IMR-90 (cell line): Measurements from ENCODE around the gene PPFIA2. TPM values are rescaled to one million over a fixed set of nuclear protein-coding genes. Genes with fewer than 3 reads are reported as not detected.

Experiments
- ATAC-seq: fragments of 200-7000 bp; cut with Tn5 transposase; 2 replicates; pipeline ENCODE4 v1.9.1; 2020; ENCODE audit warnings: low read depth, mild to moderate bottlenecking, moderate library complexity
- BruUV-seq: library from RNA; stranded (reverse); fragments of 400-500 nt; replicated peaks from 2 replicates; lab custom pipeline; 2021; lab: Mats Ljungman, UMichigan
- CTCF ChIA-PET: fragments of 300-600 bp; formaldehyde crosslinking; extraction: SDS; loops from one replicate; lab custom pipeline; 2021; ENCODE audit warnings: antibody characterized with exemption; lab: Yijun Ruan, JAX
- POLR2A ChIA-PET: fragments of 300-600 bp; sonication (Branson Sonifier 250); formaldehyde crosslinking; loops from one replicate; lab custom pipeline; 2022; ENCODE audit warnings: antibody characterized with exemption; ENCODE audit not compliant: unreplicated experiment; lab: Charles Lee
- DNase-seq: peaks from one replicate; pipeline ENCODE4 v3.0.0; 2013
- H2AFZ ChIP-seq: replicated peaks from 2 replicates; pipeline ENCODE3; 2013; ENCODE audit warnings: low read length, mild to moderate bottlenecking; ENCODE audit not compliant: poor library complexity
- H2AK5ac ChIP-seq: 2 replicates; pipeline ENCODE4 v1.6.1; 2013; ENCODE audit warnings: low read depth, low read length, inconsistent platforms
- H2AK9ac ChIP-seq: replicated peaks from 2 replicates; pipeline ENCODE3; 2013; ENCODE audit warnings: mild to moderate bottlenecking, low read depth, low read length, moderate library complexity; ENCODE audit not compliant: poor library complexity
- H2BK120ac ChIP-seq: 2 replicates; pipeline ENCODE4 v1.6.1; 2013; ENCODE audit warnings: low read depth, low read length, inconsistent platforms
- H2BK15ac ChIP-seq: 3 replicates; pipeline ENCODE4 v1.6.1; 2013; ENCODE audit warnings: low read depth, low read length, inconsistent platforms
- H2BK20ac ChIP-seq: 2 replicates; pipeline ENCODE4 v1.6.1; 2013; ENCODE audit warnings: low read depth, mild to moderate bottlenecking, inconsistent platforms, low read length, moderate library complexity
- H2BK5ac ChIP-seq: 2 replicates; pipeline ENCODE4 v1.6.1; 2013; ENCODE audit warnings: mild to moderate bottlenecking, low read depth, low read length, inconsistent platforms; ENCODE audit not compliant: poor library complexity, severe bottlenecking
- H3K14ac ChIP-seq: replicated peaks from 2 replicates; pipeline ENCODE4 v1.6.1; 2013; ENCODE audit warnings: low read depth, low read length, inconsistent platforms
- H3K18ac ChIP-seq: 2 replicates; pipeline ENCODE4 v1.6.1; 2013; ENCODE audit warnings: low read depth, low read length, control low read depth
- H3K23ac ChIP-seq: 2 replicates; pipeline ENCODE4 v1.6.1; 2013; ENCODE audit warnings: low read depth, low read length, inconsistent platforms
- H3K27ac ChIP-seq: 2 replicates; pipeline ENCODE4 v1.5.1; 2013; ENCODE audit warnings: mild to moderate bottlenecking, control low read depth, low read length; ENCODE audit not compliant: insufficient read depth
- H3K27me3 ChIP-seq: 2 replicates; pipeline ENCODE4 v1.6.1; 2013; ENCODE audit warnings: low read length; ENCODE audit not compliant: control insufficient read depth, insufficient read depth
- H3K36me3 ChIP-seq: 2 replicates; pipeline ENCODE4 v1.6.1; 2013; ENCODE audit warnings: low read length, mixed read lengths; ENCODE audit not compliant: control insufficient read depth, insufficient read depth
- H3K4ac ChIP-seq: 2 replicates; pipeline ENCODE4 v1.6.1; 2013; ENCODE audit warnings: low read depth, low read length, inconsistent platforms
- H3K4me1 ChIP-seq: 2 replicates; pipeline ENCODE4 v1.6.1; 2013; ENCODE audit warnings: low read length, mixed read lengths; ENCODE audit not compliant: control insufficient read depth, insufficient read depth
- H3K4me2 ChIP-seq: 2 replicates; pipeline ENCODE4 v1.6.1; 2013; ENCODE audit warnings: low read depth, mild to moderate bottlenecking, control low read depth, low read length, moderate library complexity
- H3K4me3 ChIP-seq: 2 replicates; pipeline ENCODE4 v1.5.1; 2013; ENCODE audit warnings: low read depth, mild to moderate bottlenecking, control low read depth, low read length, moderate library complexity; ENCODE audit not compliant: insufficient read depth
- H3K56ac ChIP-seq: 2 replicates; pipeline ENCODE4 v1.6.1; 2013; ENCODE audit warnings: low read length, inconsistent platforms; ENCODE audit not compliant: insufficient read depth; ENCODE audit errors: extremely low read depth
- H3K79me1 ChIP-seq, 2 experiments: 2 replicates each; pipeline ENCODE4 v1.6.1; 2013; ENCODE audit warnings: low read length in 2 of 2, inconsistent platforms in 1 of 2, low read depth in 1 of 2
- H3K9ac ChIP-seq: 2 replicates; pipeline ENCODE4 v1.6.1; 2013; ENCODE audit warnings: low read depth, low read length, control low read depth
- H3K9me1 ChIP-seq: 2 replicates; pipeline ENCODE4 v1.6.1; 2013; ENCODE audit warnings: low read length, inconsistent platforms; ENCODE audit not compliant: insufficient read depth
- H3K9me3 ChIP-seq: 2 replicates; pipeline ENCODE4 v1.6.1; 2013; ENCODE audit warnings: low read length; ENCODE audit not compliant: control insufficient read depth, insufficient read depth
- H4K20me1 ChIP-seq: 2 replicates; pipeline ENCODE4 v1.6.1; 2013; ENCODE audit warnings: low read length, inconsistent platforms; ENCODE audit not compliant: insufficient read depth
- H4K5ac ChIP-seq: 2 replicates; pipeline ENCODE4 v1.6.1; 2013; ENCODE audit warnings: mild to moderate bottlenecking, low read depth, low read length, control low read depth
- H4K8ac ChIP-seq, 2 experiments: 2 replicates each; pipeline ENCODE4 v1.6.1; 2013; ENCODE audit warnings: low read depth in 2 of 2, low read length in 2 of 2, control low read depth in 1 of 2, inconsistent platforms in 1 of 2
- H4K91ac ChIP-seq: 2 replicates; pipeline ENCODE4 v1.6.1; 2013; ENCODE audit warnings: low read depth, low read length, inconsistent platforms; ENCODE audit not compliant: insufficient read depth
- BHLHE40 ChIP-seq: fragments of 150-350 bp; IDR thresholded peaks from 2 replicates; pipeline ENCODE4 v1.6.1; 2016; ENCODE audit warnings: mild to moderate bottlenecking, low read depth, low read length
- CEBPB ChIP-seq: IDR thresholded peaks from 2 replicates; pipeline ENCODE4 v1.6.1; 2012; ENCODE audit warnings: low read depth, low read length, improper control_type of control experiment
- CHD1 ChIP-seq: IDR thresholded peaks from 2 replicates; pipeline ENCODE4 v1.6.1; 2012; ENCODE audit warnings: low read depth, low read length, improper control_type of control experiment
- FOS ChIP-seq: fragments of 150-350 bp; IDR thresholded peaks from 2 replicates; pipeline ENCODE4 v1.6.1; 2016; ENCODE audit warnings: low read depth, low read length
- MAFK ChIP-seq: IDR thresholded peaks from 2 replicates; pipeline ENCODE4 v1.6.1; 2012; ENCODE audit warnings: low read depth, low read length, improper control_type of control experiment
- MAZ ChIP-seq: IDR thresholded peaks from 2 replicates; pipeline ENCODE4 v1.6.1; 2012; ENCODE audit warnings: low read depth, mild to moderate bottlenecking, low read length, improper control_type of control experiment, moderate library complexity, borderline replicate concordance
- MXI1 ChIP-seq: IDR thresholded peaks from 2 replicates; pipeline ENCODE4 v1.6.1; 2012; ENCODE audit warnings: low read depth, mild to moderate bottlenecking, low read length, moderate library complexity, borderline replicate concordance
- NFE2L2 ChIP-seq: fragments of 150-350 bp; IDR thresholded peaks from 2 replicates; pipeline ENCODE4 v1.6.1; 2016; ENCODE audit warnings: low read depth, mild to moderate bottlenecking, low read length
- POLR2A ChIP-seq: IDR thresholded peaks from 2 replicates; pipeline ENCODE4 v1.6.1; 2012; ENCODE audit warnings: mild to moderate bottlenecking, low read depth, low read length
- RAD21 ChIP-seq: IDR thresholded peaks from 2 replicates; pipeline ENCODE4 v1.6.1; 2012; ENCODE audit warnings: low read length, improper control_type of control experiment
- RCOR1 ChIP-seq: IDR thresholded peaks from 2 replicates; pipeline ENCODE4 v1.6.1; 2012; ENCODE audit warnings: mild to moderate bottlenecking, low read length, improper control_type of control experiment; ENCODE audit not compliant: insufficient replicate concordance
- RFX5 ChIP-seq: IDR thresholded peaks from 2 replicates; pipeline ENCODE4 v1.8.0; 2012; ENCODE audit warnings: low read depth, mild to moderate bottlenecking, low read length, moderate library complexity
- SMC3 ChIP-seq: fragments of 150-350 bp; IDR thresholded peaks from 2 replicates; pipeline ENCODE4 v1.6.1; 2016; ENCODE audit warnings: low read depth, mild to moderate bottlenecking, antibody characterized with exemption, low read length, moderate library complexity
- WGBS, 2 experiments: methylation state at CpG; one replicate each; pipeline versions ENCODE4 v1.1.5 to v1.1.7; 2013; ENCODE audit warnings: missing lambda C conversion rate in 2 of 2; ENCODE audit not compliant: insufficient read length in 1 of 2; ENCODE audit errors: extremely low coverage in 2 of 2; 5-methylcytosine and 5-hydroxymethylcytosine counted together
- dilution Hi-C: fragments of 300-500 bp; cut with HindIII; formaldehyde crosslinking; loops from one replicate; pipeline ENCODE4 v1.14.3; 2018; ENCODE audit warnings: low sequenced_read_pairs; ENCODE audit not compliant: unreplicated experiment
- in situ Hi-C: fragments of 300-500 bp; cut with MboI; formaldehyde crosslinking; loops from 3 replicates; pipeline ENCODE4 v1.14.3; 2019; ENCODE audit warnings: low sequenced_read_pairs, inconsistent platforms, mixed read lengths
- intact Hi-C: fragments of 100-400 bp; cut with micrococcal nuclease; formaldehyde crosslinking; loops from 2 replicates; pipeline ENCODE4 v1.10.0; 2022
- polyA plus RNA-seq, 3 experiments: library from polyadenylated mRNA; depleted of rRNA; stranded (reverse); fragments of >200 nt; gene quantifications; 2 replicates each; pipeline ENCODE4 v1.2.3, GENCODE V29; 2012; ENCODE audit warnings: low replicate concordance in 1 of 3
- total RNA-seq: library from RNA; depleted of rRNA; stranded (reverse); fragments of >200 nt; gene quantifications from 2 replicates; pipeline ENCODE4 v1.2.3, GENCODE V29; 2012
- TF ChIP-seq, protein P1 (sequence below): fragments of 150-350 bp; IDR thresholded peaks from 2 replicates; pipeline ENCODE4 v1.6.1; 2016; ENCODE audit warnings: low read depth, mild to moderate bottlenecking, low read length, moderate library complexity, borderline replicate concordance
- TF ChIP-seq, protein P2 (sequence below): conservative IDR thresholded peaks from 2 replicates; pipeline ENCODE4 v1.5.1; 2012; ENCODE audit warnings: mild to moderate bottlenecking, low read depth, low read length, improper control_type of control experiment
- TF ChIP-seq, protein P3 (sequence below): fragments of 150-350 bp; IDR thresholded peaks from 2 replicates; pipeline ENCODE4 v1.6.1; 2017; ENCODE audit warnings: mild to moderate bottlenecking, antibody characterized with exemption, low read length, low read depth

The PPFIA2 gene
- total and polyA plus RNA-seq, 2 of the 4 experiments (the other 2 are of a cell fraction) = 0.29 to 1.3 TPM

DNA sequence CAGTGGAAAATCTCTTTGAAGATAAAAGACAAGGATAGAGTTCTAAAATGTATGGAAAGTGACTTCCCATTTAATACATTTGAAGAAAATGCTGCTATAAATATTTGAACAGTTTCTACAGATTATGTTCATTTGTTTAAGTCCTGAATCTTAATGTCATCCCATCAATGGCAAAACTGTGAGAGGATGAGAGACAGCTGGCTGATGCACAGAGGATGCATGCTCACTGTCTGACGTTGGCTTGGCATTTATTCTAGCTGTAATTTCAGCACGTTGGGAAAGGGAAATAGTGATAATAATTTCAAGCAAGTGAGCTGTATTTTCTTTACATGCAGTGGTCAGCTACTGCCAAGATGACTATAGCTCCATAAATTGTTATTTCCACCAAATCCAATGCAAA, 40.5 kb downstream of the PPFIA2 start:
- Histone ChIP-seq H2AK5ac (no peak overlapping the region), H3K9me1 (no peaks in the 10 kb centered on the region), H2BK5ac (no peak overlapping the region), H2BK15ac (no peak overlapping the region), H2AFZ (no peak overlapping the region), H3K4ac (no peak overlapping the region), H2BK20ac (no peak overlapping the region), H3K4me1 (no peaks in the 10 kb centered on the region), H3K4me2 (no peak overlapping the region), H4K5ac (no peak overlapping the region), H3K79me1 (no peaks in the 10 kb centered on the region), H3K4me3 (no peak overlapping the region), H3K23ac (no peak overlapping the region), H3K9ac (no peak overlapping the region), H2AK9ac (no peak overlapping the region), H4K91ac (no peak overlapping the region), H4K8ac (no peak overlapping the region), H3K18ac (no peak overlapping the region), H3K36me3 (no peaks in the 10 kb centered on the region), H2BK120ac (no peak overlapping the region), H3K9me3 (no peaks in the 10 kb centered on the region), H4K20me1 (no peaks in the 10 kb centered on the region), H3K27ac (no peak overlapping the region), H3K56ac (no peak overlapping the region), H3K14ac (no peak overlapping the region), H3K27me3 (no peaks in the 10 kb centered on the region)
- no peak for DNase-seq
- CTCF ChIA-PET = no interaction called here
- no peak for ATAC-seq
- no CpG with 5 or more reads among the region's 2 CpGs for WGBS, 2 experiments
- dilution Hi-C loops (no loop called here), intact Hi-C loops (no loop called here), in situ Hi-C loops (no loop called here)
- POLR2A ChIA-PET = no interaction called here
- no TSS peak for BruUV-seq
- TF ChIP-seq, protein P1, sequence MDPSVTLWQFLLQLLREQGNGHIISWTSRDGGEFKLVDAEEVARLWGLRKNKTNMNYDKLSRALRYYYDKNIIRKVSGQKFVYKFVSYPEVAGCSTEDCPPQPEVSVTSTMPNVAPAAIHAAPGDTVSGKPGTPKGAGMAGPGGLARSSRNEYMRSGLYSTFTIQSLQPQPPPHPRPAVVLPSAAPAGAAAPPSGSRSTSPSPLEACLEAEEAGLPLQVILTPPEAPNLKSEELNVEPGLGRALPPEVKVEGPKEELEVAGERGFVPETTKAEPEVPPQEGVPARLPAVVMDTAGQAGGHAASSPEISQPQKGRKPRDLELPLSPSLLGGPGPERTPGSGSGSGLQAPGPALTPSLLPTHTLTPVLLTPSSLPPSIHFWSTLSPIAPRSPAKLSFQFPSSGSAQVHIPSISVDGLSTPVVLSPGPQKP = no peak
- no peak for TF ChIP-seq MAFK
- TF ChIP-seq, protein P2, sequence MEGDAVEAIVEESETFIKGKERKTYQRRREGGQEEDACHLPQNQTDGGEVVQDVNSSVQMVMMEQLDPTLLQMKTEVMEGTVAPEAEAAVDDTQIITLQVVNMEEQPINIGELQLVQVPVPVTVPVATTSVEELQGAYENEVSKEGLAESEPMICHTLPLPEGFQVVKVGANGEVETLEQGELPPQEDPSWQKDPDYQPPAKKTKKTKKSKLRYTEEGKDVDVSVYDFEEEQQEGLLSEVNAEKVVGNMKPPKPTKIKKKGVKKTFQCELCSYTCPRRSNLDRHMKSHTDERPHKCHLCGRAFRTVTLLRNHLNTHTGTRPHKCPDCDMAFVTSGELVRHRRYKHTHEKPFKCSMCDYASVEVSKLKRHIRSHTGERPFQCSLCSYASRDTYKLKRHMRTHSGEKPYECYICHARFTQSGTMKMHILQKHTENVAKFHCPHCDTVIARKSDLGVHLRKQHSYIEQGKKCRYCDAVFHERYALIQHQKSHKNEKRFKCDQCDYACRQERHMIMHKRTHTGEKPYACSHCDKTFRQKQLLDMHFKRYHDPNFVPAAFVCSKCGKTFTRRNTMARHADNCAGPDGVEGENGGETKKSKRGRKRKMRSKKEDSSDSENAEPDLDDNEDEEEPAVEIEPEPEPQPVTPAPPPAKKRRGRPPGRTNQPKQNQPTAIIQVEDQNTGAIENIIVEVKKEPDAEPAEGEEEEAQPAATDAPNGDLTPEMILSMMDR = no peak
- no peak for TF ChIP-seq CHD1
- no peak for TF ChIP-seq POLR2A
- no peak for TF ChIP-seq CEBPB
- no peak for TF ChIP-seq SMC3
- no peak for TF ChIP-seq RCOR1
- TF ChIP-seq MXI1 = no peak
- TF ChIP-seq, protein P3, sequence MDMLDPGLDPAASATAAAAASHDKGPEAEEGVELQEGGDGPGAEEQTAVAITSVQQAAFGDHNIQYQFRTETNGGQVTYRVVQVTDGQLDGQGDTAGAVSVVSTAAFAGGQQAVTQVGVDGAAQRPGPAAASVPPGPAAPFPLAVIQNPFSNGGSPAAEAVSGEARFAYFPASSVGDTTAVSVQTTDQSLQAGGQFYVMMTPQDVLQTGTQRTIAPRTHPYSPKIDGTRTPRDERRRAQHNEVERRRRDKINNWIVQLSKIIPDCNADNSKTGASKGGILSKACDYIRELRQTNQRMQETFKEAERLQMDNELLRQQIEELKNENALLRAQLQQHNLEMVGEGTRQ = no peak
- no peak for TF ChIP-seq RFX5
- no peak for TF ChIP-seq RAD21
- TF ChIP-seq MAZ = no peak
- TF ChIP-seq NFE2L2 = no peak
- no peak for TF ChIP-seq BHLHE40
- no peak for TF ChIP-seq FOS
